Panc1 (cell line): Measurements from ENCODE around the gene CLCN4. TPM values are rescaled to one million over a fixed set of nuclear protein-coding genes. Genes with fewer than 3 reads are reported as not detected.

ENCODE experiments used
- ATAC-seq: fragments of 200-7000 bp; cut with Tn5 transposase; 2 replicates; pipeline ENCODE4 v1.9.1; 2020; ENCODE audit warnings: mild to moderate bottlenecking, moderate library complexity
- BruUV-seq: library from RNA; stranded (reverse); fragments of 400-500 nt; replicated peaks from 2 replicates; lab custom pipeline; 2021; lab: Mats Ljungman, UMichigan
- CTCF ChIA-PET: fragments of 300-600 bp; sonication (Branson Sonifier 250); formaldehyde crosslinking; loops from one replicate; lab custom pipeline; 2022; ENCODE audit warnings: antibody characterized with exemption; lab: Charles Lee
- POLR2A ChIA-PET: fragments of 300-600 bp; sonication (Branson Sonifier 250); formaldehyde crosslinking; loops from one replicate; lab custom pipeline; 2022; ENCODE audit warnings: antibody characterized with exemption; lab: Charles Lee
- DNase-seq: peaks from one replicate; pipeline ENCODE4 v3.0.0-alpha.2; 2010; ENCODE audit warnings: low read depth, low spot score
- H3K27ac ChIP-seq: 2 replicates; pipeline ENCODE4 v1.5.1; 2011; ENCODE audit warnings: mild to moderate bottlenecking, low read length, inconsistent platforms
- H3K27me3 ChIP-seq: fragments of 200-500 bp; sonication (Bioruptor generic); 2 replicates; pipeline ENCODE4 v1.6.0; 2014; ENCODE audit warnings: low read length, inconsistent platforms; ENCODE audit not compliant: control insufficient read depth, insufficient read depth
- H3K36me3 ChIP-seq: fragments of 200-500 bp; sonication (Bioruptor generic); 2 replicates; pipeline ENCODE4 v1.5.1; 2014; ENCODE audit warnings: inconsistent platforms, mild to moderate bottlenecking, low read length, moderate library complexity; ENCODE audit not compliant: control insufficient read depth, insufficient read depth
- H3K4me1 ChIP-seq: 2 replicates; pipeline ENCODE4 v1.5.1; 2011; ENCODE audit warnings: inconsistent platforms, mild to moderate bottlenecking, low read length, moderate library complexity; ENCODE audit not compliant: control insufficient read depth, insufficient read depth
- H3K4me3 ChIP-seq, 2 experiments: 2 replicates each; pipeline ENCODE4 v1.5.1; 2011 to 2012; ENCODE audit warnings: low read depth in 2 of 2, low read length in 2 of 2, mild to moderate bottlenecking in 2 of 2, inconsistent platforms in 1 of 2, moderate library complexity in 1 of 2
- H3K9me3 ChIP-seq: fragments of 200-500 bp; sonication (Bioruptor generic); 2 replicates; pipeline ENCODE4 v1.5.1; 2014; ENCODE audit warnings: low read depth, mild to moderate bottlenecking, inconsistent platforms, low read length, moderate library complexity; ENCODE audit not compliant: control insufficient read depth, insufficient read depth
- POLR2AphosphoS5 ChIP-seq: IDR thresholded peaks from 2 replicates; pipeline ENCODE4 v1.6.1; 2012; ENCODE audit warnings: mild to moderate bottlenecking, low read depth, low read length, moderate library complexity
- REST ChIP-seq, 2 experiments: IDR thresholded peaks; 2 replicates each; pipeline ENCODE4 v1.6.1; 2011 to 2012; ENCODE audit warnings: low read depth in 2 of 2, control low read depth in 1 of 2, low read length in 1 of 2, mild to moderate bottlenecking in 1 of 2, moderate library complexity in 1 of 2; ENCODE audit not compliant: insufficient read depth in 1 of 2
- SIN3A ChIP-seq: IDR thresholded peaks from 2 replicates; pipeline ENCODE4 v1.6.1; 2012; ENCODE audit warnings: low read depth, mild to moderate bottlenecking, low read length, moderate library complexity, borderline replicate concordance; ENCODE audit not compliant: insufficient read depth
- TCF7L2 ChIP-seq: IDR thresholded peaks from 2 replicates; pipeline ENCODE4 v1.6.1; 2011; ENCODE audit warnings: mild to moderate bottlenecking, low read depth, low read length, inconsistent platforms
- in situ Hi-C: cut with HindIII; loops from 2 replicates; pipeline ENCODE4 v1.10.0; 2016; ENCODE audit warnings: low sequenced_read_pairs, low pct_unique_long_range_greater_than_20kb
- intact Hi-C: fragments of 100-400 bp; cut with micrococcal nuclease; formaldehyde crosslinking; loops from one replicate; pipeline ENCODE4 v1.10.0; 2022; ENCODE audit not compliant: unreplicated experiment
- total RNA-seq: library from RNA; stranded (reverse); gene quantifications from one replicate; pipeline ENCODE4 v1.2.1, GENCODE V29; 2021; ENCODE audit not compliant: unreplicated experiment
- TF ChIP-seq, protein P1 (sequence below): fragments of 450-650 bp; IDR thresholded peaks from 2 replicates; pipeline ENCODE4 v1.5.1; 2017; ENCODE audit warnings: mild to moderate bottlenecking

The CLCN4 gene
- total RNA-seq, 1 experiment from 2014 or later: 2.5 TPM

DNA sequence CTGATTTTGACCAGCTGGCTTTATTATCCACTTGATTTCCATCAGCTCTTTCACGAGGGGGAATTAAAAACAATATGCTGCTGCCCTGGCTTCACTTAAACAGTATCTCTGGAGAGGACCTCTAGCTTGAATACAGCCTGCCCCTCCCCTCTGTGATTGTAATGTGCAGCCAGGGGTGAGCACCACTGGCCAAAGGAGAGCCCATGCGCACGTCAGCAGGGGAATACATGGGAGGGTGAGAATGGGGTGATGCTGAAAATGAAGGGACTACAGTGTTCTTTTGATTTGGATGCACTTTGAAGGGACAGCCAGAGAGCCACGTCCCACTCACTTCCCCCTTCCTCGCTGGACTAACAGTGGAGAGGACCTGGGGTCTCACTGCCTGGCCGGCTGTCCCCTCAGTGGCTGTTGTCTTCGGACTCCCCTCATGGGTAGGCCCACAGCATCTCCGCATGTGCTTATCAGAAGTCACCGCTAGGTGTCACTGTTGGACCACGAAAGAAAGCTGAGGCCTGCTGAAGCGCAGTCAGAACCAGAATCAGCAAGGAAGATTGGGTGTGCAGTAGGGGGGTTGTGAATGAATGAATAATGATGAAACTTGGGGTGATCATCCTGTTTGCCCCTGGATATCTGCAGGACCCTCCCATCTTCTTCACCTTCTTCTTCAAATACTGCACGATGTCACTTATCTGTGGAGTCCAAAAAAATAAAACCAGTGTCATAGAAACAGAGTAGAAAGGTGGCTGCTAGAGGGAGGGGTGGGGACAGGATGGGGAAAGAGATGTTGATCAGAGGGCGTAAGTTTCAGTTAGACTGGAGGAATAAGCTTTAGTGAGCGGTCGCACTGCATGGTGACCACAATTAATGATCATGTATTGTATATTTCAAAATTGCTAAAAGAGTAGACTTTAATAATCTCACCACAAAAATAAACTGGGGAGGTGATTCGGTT lies 32.8 kb downstream of the CLCN4 start:
- ChIA-PET POLR2A (no interaction called here), CTCF (interaction anchor here (0.6 to 1.4 kb wide), 3 partner anchors 447 to 911 kb away, joined by 3 to 5 read pairs (median 3); no protein-coding TSS in a partner anchor)
- Histone ChIP-seq H3K9me3 (no peaks in the 10 kb centered on the region), H3K4me3 (peak overlapping the region in 1 of 2 experiments; percentile 4; a peak in 1 of 4 replicates), H3K4me1 (no peaks in the 10 kb centered on the region; the same call in 1 of the 2 replicates), H3K36me3 (no peaks in the 10 kb centered on the region), H3K27me3 (no peaks in the 10 kb centered on the region), H3K27ac (no peak overlapping the region)
- intact Hi-C loops: loop anchor here (2.0 to 10.0 kb wide), 5 partner anchors 135 to 947 kb away; no protein-coding TSS in a partner anchor
- BruUV-seq: no TSS peak
- TF ChIP-seq, protein P1, sequence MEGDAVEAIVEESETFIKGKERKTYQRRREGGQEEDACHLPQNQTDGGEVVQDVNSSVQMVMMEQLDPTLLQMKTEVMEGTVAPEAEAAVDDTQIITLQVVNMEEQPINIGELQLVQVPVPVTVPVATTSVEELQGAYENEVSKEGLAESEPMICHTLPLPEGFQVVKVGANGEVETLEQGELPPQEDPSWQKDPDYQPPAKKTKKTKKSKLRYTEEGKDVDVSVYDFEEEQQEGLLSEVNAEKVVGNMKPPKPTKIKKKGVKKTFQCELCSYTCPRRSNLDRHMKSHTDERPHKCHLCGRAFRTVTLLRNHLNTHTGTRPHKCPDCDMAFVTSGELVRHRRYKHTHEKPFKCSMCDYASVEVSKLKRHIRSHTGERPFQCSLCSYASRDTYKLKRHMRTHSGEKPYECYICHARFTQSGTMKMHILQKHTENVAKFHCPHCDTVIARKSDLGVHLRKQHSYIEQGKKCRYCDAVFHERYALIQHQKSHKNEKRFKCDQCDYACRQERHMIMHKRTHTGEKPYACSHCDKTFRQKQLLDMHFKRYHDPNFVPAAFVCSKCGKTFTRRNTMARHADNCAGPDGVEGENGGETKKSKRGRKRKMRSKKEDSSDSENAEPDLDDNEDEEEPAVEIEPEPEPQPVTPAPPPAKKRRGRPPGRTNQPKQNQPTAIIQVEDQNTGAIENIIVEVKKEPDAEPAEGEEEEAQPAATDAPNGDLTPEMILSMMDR: peak; percentile 61
- no peak for TF ChIP-seq TCF7L2
- DNase-seq: peak; percentile 35
- ATAC-seq: peak; percentile 93
- in situ Hi-C loops: no loop called here

DNA sequence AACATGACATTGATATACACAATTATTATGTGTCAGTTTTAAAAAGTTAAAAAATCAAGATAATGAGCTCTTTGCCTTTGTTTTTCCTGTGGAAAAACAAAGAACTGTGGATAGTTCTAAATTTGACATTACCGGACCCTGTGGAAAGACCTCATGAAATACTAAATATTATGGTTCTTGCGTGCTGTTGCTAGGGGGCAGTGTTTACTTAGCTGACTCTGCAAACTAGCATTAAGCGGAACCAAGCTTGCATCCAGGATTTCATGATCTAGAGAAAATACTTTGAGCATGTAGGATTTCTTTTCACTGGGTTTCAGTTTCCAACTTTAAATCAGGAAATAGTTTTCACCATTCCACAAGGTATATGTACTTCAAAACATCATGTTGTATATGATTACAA lies 33.6 kb downstream of the CLCN4 start:
- H3K4me1 ChIP-seq: no peaks in the 10 kb centered on the region; the same call in 1 of the 2 replicates
- intact Hi-C loops: loop anchor here (5.0 to 10.0 kb wide), 3 partner anchors 134 to 534 kb away; no protein-coding TSS in a partner anchor
- POLR2A ChIA-PET: interaction anchor here (0.6 kb wide), 2 partner anchors 26 to 452 kb away, joined by 3 read pairs; no protein-coding TSS in a partner anchor

More for the DNA sequence above, 33.6 kb downstream of the CLCN4 start:
- TF ChIP-seq TCF7L2 (no peak), POLR2AphosphoS5 (no peak), REST (IDR thresholded peaks at IDR 0.05; ENCODE audit: insufficient read depth in 1 of 2, low read depth in 2 of 2, low read length in 1 of 2) (no peak), SIN3A (no peak)
- TF ChIP-seq, protein P1: peak; percentile 27; the same call in 1 of the 2 replicates
- Histone ChIP-seq H3K36me3 (no peaks in the 10 kb centered on the region), H3K27ac (no peak overlapping the region), H3K27me3 (no peaks in the 10 kb centered on the region), H3K9me3 (no peaks in the 10 kb centered on the region), H3K4me3 (no peak overlapping the region; a peak in 1 of 4 replicates)
- CTCF ChIA-PET: interaction anchor here (0.6 to 1.4 kb wide), 5 partner anchors 425 to 911 kb away, joined by 3 to 5 read pairs (median 3); no protein-coding TSS in a partner anchor
- in situ Hi-C loops: no loop called here
- peak; percentile 80 for ATAC-seq
- no TSS peak for BruUV-seq
- DNase-seq: peak; percentile 36
